GM19372 (cell line): ENCODE measurements around the gene SGK1.

Experiments
- ATAC-seq: cut with Tn5 transposase; IDR thresholded peaks from one replicate; pipeline ENCODE4 v1.9.1; 2021; ENCODE audit warnings: mild to moderate bottlenecking, low read depth, moderate library complexity; ENCODE audit not compliant: unreplicated experiment

The SGK1 gene

DNA sequence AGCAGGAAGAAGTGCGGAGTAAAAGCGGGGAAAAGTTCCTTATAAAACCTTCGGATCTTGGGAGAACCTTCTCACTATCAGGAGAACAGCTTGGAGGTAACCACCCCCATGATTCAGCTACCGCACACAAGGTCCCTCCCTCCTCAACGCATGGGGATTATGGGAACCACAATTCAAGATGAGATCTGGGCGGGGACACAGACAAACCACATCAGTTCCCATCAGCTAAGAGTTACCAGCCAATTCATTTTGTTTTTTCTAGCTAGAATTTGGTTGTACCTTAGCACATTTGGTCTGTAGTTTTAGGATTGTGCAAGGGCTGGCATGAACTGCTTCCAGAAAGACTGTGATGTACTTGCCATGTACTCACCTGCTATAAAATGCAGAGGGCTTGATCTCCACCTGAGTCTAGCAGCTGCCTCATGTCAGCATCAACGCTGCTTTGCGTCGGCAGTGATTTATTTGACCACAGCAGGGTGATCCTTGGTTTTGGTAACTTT, 170.8 kb downstream of the SGK1 start:
- no peak for ATAC-seq

DNA sequence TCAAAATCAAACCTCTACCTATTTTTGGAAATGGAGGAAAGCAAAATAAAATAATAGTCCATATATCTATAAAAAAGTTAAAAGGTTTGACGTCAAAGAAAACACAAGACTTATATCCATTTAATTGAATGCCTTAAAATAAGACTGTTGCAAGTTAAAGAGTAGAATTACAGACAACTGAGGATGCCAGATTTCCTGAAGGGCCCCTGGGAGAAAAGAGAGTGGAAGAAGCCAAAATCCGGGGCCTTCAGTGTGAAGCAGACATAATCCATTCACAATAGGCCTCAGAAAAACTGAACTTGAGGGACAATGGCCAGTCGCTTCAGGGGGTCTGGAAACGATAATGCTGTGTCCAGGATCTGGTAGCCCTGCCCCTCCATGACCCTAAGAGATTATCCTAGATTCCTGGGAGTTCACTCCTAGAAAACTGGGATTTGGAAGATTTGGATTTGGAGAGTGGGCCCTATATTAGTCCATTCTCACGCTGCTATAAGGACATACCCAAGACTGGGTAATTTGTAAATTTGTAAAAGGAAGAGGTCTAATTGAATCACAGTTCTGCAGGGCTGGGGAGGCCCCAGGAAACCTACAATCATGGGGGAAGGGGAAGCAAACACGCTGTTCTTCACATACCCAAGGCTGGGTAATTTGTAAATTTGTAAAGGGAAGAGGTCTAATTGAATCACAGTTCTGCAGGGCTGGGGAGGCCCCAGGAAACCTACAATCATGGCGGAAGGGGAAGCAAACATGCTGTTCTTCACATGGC, 171.5 kb downstream of the SGK1 start:
- ATAC-seq = no peak

DNA sequence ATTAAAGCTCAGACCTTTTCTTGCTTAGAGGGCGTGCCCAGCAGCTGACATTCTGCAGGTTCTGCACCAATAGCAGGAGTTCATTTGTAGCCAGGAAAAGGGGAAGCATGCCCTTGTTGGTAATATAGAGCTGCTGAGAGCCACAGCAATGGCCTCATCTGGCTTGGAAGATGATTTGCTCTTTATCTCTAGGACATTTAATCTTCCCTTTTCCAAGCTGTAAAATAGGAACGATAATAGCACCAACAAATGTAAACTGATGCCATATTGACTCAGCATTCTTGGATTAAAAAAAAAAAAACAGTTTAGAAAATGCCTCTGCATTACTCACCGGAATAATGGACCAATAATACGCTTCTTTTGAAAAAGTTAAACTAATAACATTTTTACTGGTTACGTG, 172.1 kb downstream of the SGK1 start:
- no peak for ATAC-seq

DNA sequence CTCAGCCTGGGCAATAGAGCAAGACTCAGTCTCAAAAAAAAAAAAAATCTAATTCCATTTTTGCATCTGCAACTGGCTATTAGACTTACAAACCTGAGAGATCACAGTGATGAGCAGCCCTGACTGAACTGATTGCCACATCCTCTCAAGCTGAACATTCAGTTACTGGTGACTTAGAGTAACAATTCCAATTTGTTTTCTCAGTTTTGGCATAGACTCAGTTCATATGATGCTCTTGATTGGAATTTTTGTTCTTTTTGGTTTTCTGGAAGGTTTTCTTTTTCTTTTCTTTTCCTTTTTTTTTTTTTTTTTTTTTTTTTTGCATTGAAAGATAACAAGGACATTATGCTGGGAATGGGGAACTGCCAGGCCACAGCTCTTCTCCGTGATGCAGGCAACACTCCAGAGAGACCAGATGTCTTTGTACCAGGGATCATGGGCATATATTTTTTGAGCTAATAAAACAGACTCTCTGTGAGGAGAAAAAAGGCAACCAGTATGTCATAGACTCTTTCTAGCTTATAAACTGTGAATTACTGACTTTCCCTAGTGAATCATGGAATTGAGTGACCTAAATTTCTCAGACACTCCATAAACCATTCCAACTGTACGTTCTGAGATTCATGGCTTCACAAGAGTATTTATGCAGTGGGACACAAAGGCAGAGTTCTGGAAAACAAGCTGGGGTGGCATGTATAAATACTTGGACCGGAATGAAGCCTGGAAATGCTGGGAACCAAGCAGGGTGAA, 179.5 kb downstream of the SGK1 start:
- ATAC-seq = no peak

DNA sequence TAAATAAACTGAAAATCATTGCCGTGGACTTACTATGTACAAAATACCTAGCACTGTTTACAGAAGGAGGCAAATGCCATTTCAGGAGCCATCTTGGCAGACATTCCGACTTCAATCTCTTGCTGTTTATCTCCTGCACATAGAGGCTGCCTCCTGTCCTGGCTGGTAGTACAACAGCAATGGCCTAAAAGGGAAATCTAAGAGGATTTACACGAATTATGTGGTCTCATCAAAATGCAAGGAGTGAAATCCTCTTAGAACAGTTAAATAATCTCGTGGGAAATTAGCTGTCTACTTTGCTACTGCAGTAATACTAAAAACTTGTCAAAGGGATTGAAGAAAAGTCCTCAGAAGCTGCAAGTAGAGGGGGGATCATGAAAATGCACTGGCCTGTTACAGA, 183.3 kb downstream of the SGK1 start:
- no peak for ATAC-seq

DNA sequence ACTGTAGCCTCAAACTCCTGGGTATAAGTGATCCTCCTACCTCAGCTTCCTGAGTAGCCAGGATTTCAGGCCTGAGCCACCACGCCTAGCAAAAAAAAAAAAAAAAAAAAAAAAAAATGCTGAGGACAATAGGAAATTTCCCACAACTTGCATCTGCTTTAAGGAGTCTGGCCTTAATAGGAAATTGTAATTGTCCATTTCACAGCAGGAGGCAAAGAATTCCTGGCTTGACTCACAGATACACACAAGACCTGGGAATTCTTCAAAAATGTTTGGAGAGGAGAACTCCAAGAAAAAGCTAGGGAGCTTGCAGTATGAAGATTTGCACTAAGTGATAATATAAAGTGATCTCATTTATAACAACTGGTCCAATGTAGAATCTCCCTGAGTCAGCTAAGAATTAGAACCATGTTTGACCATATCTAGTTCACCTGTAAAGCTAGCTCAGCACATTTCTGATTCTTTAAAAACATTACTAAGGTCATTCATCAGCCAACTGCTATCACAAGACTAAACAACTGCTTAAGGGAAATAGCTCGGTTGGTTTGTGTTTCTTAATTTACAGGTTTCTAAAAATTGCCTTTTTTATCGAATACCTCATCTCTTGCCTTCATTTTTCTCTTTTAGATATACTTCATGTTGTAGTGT, 185.3 kb downstream of the SGK1 start:
- no peak for ATAC-seq

DNA sequence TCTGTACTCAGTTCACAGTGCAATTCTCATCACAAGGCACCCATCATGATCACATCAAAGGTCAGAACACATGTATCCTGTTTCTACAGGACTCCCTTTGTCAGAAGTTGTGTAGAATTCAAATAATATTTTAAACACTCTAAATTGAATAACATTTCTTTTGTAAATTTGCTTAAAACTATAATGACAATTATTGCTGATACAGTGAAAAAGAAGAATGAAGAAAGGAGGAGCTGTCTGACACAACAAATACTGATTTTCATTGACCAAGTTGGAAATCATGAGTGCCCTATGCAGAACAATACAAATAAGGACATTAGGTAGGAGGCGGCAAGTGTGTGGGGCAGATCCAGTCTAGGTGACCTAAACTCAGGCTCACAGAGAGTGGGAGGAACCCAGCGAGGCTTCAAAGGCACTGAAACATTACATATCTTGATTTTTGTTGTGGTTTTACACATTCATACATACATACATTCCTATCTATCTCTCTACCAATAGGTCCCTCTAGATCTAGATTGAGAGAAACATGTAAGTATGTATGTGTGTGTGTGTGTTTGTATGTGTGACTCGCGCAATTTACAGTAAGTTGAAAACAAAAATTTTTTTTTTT, 186.3 kb downstream of the SGK1 start:
- no peak for ATAC-seq

DNA sequence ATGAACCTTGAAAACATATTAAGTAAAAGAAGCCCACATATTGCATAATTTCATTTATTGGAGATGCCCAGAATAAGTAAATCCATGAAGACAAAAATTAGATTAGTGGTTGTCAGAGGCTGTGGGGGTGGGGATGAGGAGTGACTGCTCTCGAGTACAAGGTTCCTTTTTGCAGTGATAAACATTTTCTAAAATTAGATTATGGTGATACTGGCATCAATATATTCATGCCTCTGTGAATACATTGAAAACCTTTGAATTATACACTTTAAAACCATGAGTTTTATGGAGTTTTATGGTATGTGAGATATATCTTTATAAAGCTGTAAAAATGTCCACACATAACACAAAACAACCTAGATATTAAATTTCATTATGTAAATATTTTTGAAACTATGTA, 189.8 kb downstream of the SGK1 start:
- no peak for ATAC-seq

DNA sequence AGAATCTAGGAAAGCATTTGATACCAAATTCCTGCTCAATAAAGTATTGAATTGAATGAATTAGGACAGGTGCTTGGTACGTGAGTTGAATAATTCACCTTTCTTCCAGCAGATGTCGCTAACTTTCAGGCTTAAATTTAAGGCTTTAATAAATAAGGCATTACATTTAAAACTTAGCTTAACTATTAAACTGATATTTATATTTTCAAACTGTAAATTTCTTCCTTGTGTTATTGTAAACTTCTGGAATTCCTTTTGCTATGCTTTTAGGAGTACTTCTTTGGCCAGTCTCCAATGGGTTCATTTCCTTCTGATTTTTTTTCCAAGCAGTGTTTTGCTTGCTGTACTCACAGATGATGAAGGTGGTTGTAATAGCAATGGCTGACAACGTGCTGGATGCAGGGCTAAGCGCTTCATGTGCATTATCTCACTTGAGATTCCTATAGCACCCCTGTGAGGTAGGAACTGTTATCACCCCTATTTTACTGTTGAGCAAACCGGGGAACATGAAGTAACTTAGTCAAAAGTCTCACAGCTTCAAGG, 194.2 kb downstream of the SGK1 start:
- ATAC-seq = peak; percentile 79

DNA sequence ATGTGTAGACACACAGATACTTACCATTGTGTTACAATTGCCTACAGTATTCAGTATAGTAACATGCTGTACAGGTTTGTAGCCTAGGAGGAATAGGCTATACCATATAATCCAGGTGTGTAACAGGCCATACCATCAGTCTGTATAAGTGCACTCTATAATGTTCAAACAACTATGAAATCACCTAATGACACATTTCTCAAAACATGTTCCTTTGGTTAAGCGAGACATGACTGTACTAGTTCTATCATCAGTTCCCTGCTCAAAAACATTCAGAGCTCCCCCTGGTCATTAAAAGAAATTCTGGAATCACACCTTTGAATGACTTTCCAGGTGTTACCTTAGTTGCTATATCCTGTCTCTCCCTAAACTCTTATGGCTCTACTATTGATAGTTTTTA, 195.1 kb downstream of the SGK1 start:
- no peak for ATAC-seq

DNA sequence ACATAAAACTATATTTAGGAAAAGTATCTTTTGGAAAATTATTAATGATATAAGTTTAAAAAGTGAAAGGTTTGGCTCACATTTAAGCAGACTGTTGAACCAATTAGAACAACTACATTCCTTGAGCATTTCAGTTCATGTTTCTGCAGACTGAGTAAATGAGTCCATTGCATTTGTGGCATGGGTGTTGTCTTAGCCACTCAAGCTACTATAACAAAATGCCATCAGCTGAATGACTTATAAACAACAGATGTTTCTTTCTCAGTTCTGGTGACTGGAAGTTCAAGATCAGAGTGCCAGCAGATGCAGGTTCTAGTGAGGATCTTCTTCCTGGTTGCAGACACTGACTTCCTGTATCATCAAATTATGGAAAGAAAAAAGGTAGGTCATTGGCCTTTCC, 198.4 kb downstream of the SGK1 start:
- ATAC-seq = no peak
